CD4-positive, alpha-beta T cell (primary cell): Measurements from ENCODE around the gene MYBPC3. TPM values are rescaled to one million over a fixed set of nuclear protein-coding genes. Genes with fewer than 3 reads are reported as not detected.

ENCODE experiments used
- ATAC-seq: fragments of 200-7000 bp; cut with Tn5 transposase; one replicate; pipeline ENCODE4 v1.10.0; 2022; ENCODE audit warnings: mild to moderate bottlenecking; ENCODE audit not compliant: poor library complexity
- CTCF ChIA-PET: fragments of 350-600 bp; sonication (Branson Sonifier 250); formaldehyde crosslinking; loops from one replicate; lab custom pipeline; 2021; ENCODE audit warnings: antibody characterized with exemption, inconsistent platforms; lab: Charles Lee
- POLR2A ChIA-PET: fragments of 350-600 bp; sonication (Branson Sonifier 250); formaldehyde crosslinking; loops from one replicate; lab custom pipeline; 2021; ENCODE audit warnings: antibody characterized with exemption, inconsistent platforms; lab: Charles Lee
- DNase-seq, 14 experiments: peaks; one replicate each; pipeline ENCODE4 v3.0.0-alpha.2; 2013 to 2020; ENCODE audit warnings: mixed read lengths in 2 of 14
- H3K27ac ChIP-seq, 2 donors: one replicate each; pipeline versions ENCODE4 v1.5.1 to v1.7.0; 2013; ENCODE audit warnings: low read length in 2 of 2, low read depth in 1 of 2, mild to moderate bottlenecking in 1 of 2
- H3K27me3 ChIP-seq, 2 experiments: 1 replicate in 1 of 2; 2 replicates in 1 of 2; pipeline versions ENCODE4 v1.6.1 to v1.7.0; 2013; ENCODE audit warnings: low read length in 2 of 2, control low read depth in 1 of 2, mild to moderate bottlenecking in 1 of 2, moderate library complexity in 1 of 2; ENCODE audit not compliant: insufficient read depth in 2 of 2, control insufficient read depth in 1 of 2
- H3K36me3 ChIP-seq: one replicate; pipeline ENCODE4 v1.6.1; 2013; ENCODE audit warnings: low read length, control low read depth; ENCODE audit not compliant: insufficient read depth
- H3K4me1 ChIP-seq: one replicate; pipeline ENCODE4 v1.6.1; 2013; ENCODE audit warnings: low read length, control low read depth; ENCODE audit not compliant: insufficient read depth
- H3K4me3 ChIP-seq: one replicate; pipeline ENCODE4 v1.5.1; 2013; ENCODE audit warnings: mild to moderate bottlenecking, low read length, moderate library complexity
- H3K9me3 ChIP-seq, 2 experiments: 1 replicate in 1 of 2; 2 replicates in 1 of 2; pipeline versions ENCODE4 v1.6.1 to v1.7.0; 2013; ENCODE audit warnings: low read length in 2 of 2, mild to moderate bottlenecking in 2 of 2, control low read depth in 1 of 2, moderate library complexity in 1 of 2; ENCODE audit not compliant: control insufficient read depth in 1 of 2, insufficient read depth in 1 of 2
- H3K27ac Mint-ChIP-seq: one replicate; pipeline ENCODE4 v1.8.0; 2020; ENCODE audit warnings: mixed read lengths
- H3K27me3 Mint-ChIP-seq: one replicate; pipeline ENCODE4 v1.8.0; 2021; ENCODE audit warnings: mixed read lengths
- H3K36me3 Mint-ChIP-seq: one replicate; pipeline ENCODE4 v1.8.0; 2021; ENCODE audit warnings: low read depth, mixed read lengths
- H3K4me1 Mint-ChIP-seq: one replicate; pipeline ENCODE4 v1.8.0; 2021; ENCODE audit warnings: low read depth, mixed read lengths
- H3K4me3 Mint-ChIP-seq: one replicate; pipeline ENCODE4 v1.8.0; 2020; ENCODE audit warnings: mild to moderate bottlenecking, mixed read lengths
- H3K9me3 Mint-ChIP-seq: one replicate; pipeline ENCODE4 v1.8.0; 2020; ENCODE audit warnings: mixed read lengths
- CTCF ChIP-seq: fragments of 200-600 bp; IDR thresholded peaks from one replicate; pipeline ENCODE4 v1.8.0; 2022; ENCODE audit warnings: antibody characterized with exemption, mild to moderate bottlenecking
- intact Hi-C, 2 experiments: fragments of 100-400 bp; cut with DNase I in 1 of 2; cut with micrococcal nuclease in 1 of 2; formaldehyde crosslinking; loops; one replicate each; pipeline versions ENCODE4 v1.15.1 to v1.9.0; 2023 to 2025; cut with DNase I, micrococcal nuclease
- total RNA-seq, 174 experiments: library from RNA in 2 of 174; stranded (reverse) in 2 of 174; gene quantifications; one replicate each; pipeline ENCODE4 v1.2.3 and lab custom pipeline; 2021 to 2026

MYBPC3 gene
- total RNA-seq, 2 experiments from 2014 or later, result not detected

GRCh38 chr11:47333886-47334443 is 18.5 kb downstream of the MYBPC3 start:
- Histone ChIP-seq H3K4me3 (no peak overlapping the region), H3K27ac (no peak overlapping the region), H3K4me1 (no peaks in the 10 kb centered on the region), H3K36me3 (peaks cover 14% of the 10 kb centered on the region), H3K27me3 (no peaks in the 10 kb centered on the region), H3K9me3 (no peaks in the 10 kb centered on the region)
- ATAC-seq (no peak), DNase-seq (no peak)
- intact Hi-C loops, result no loop called here
- H3K27ac Mint-ChIP-seq, result no peak overlapping the region
- H3K27me3 Mint-ChIP-seq, result no peaks in the 10 kb centered on the region
- no peak overlapping the region for H3K4me3 Mint-ChIP-seq
- H3K4me1 Mint-ChIP-seq, result no peaks in the 10 kb centered on the region
- ChIA-PET POLR2A (no interaction called here), CTCF (no interaction called here)
- no peaks in the 10 kb centered on the region for H3K9me3 Mint-ChIP-seq
- peaks cover 14% of the 10 kb centered on the region for H3K36me3 Mint-ChIP-seq
- no peak for TF ChIP-seq CTCF

GRCh38 chr11:47333526-47333845 is 19.0 kb downstream of the MYBPC3 start:
- Histone ChIP-seq H3K4me3 (no peak overlapping the region), H3K27me3 (no peaks in the 10 kb centered on the region), H3K9me3 (no peaks in the 10 kb centered on the region), H3K27ac (no peak overlapping the region), H3K36me3 (peaks cover 19% of the 10 kb centered on the region), H3K4me1 (no peaks in the 10 kb centered on the region)
- intact Hi-C loops, result no loop called here
- H3K27me3 Mint-ChIP-seq, result no peaks in the 10 kb centered on the region
- H3K4me1 Mint-ChIP-seq, result no peaks in the 10 kb centered on the region
- CTCF ChIA-PET, result no interaction called here
- H3K36me3 Mint-ChIP-seq, result peaks cover 18% of the 10 kb centered on the region
- DNase-seq (no peak), ATAC-seq (no peak)
- no peaks in the 10 kb centered on the region for H3K9me3 Mint-ChIP-seq
- TF ChIP-seq CTCF, result no peak
- no peak overlapping the region for H3K4me3 Mint-ChIP-seq
- no peak overlapping the region for H3K27ac Mint-ChIP-seq
- POLR2A ChIA-PET, result no interaction called here

GRCh38 chr11:47332791-47333525 is 19.5 kb downstream of the MYBPC3 start:
- intact Hi-C loops, result no loop called here
- peaks cover 24% of the 10 kb centered on the region for H3K36me3 ChIP-seq
- ChIA-PET POLR2A (no interaction called here), CTCF (no interaction called here)
- H3K36me3 Mint-ChIP-seq, result peaks cover 24% of the 10 kb centered on the region
- H3K27me3 ChIP-seq, result no peaks in the 10 kb centered on the region
- no peak overlapping the region for H3K4me3 Mint-ChIP-seq
- H3K9me3 Mint-ChIP-seq, result no peaks in the 10 kb centered on the region
- H3K27ac ChIP-seq, result no peak overlapping the region
- DNase-seq, result no peak
- H3K27ac Mint-ChIP-seq, result no peak overlapping the region
- no peaks in the 10 kb centered on the region for H3K4me1 Mint-ChIP-seq
- no peaks in the 10 kb centered on the region for H3K9me3 ChIP-seq
- ATAC-seq, result no peak
- no peaks in the 10 kb centered on the region for H3K27me3 Mint-ChIP-seq
- TF ChIP-seq CTCF, result no peak
- H3K4me3 ChIP-seq, result no peak overlapping the region
- no peaks in the 10 kb centered on the region for H3K4me1 ChIP-seq
